Measurements from ENCODE around the gene FNDC8. TPM values are rescaled to one million over a fixed set of nuclear protein-coding genes. Genes with fewer than 3 reads are reported as not detected.

FNDC8 gene
- not detected for total RNA-seq
- long read RNA-seq, donor 1 = 0 reads
- long read RNA-seq, donor 2, partial matches to known transcripts = 0 of 1 reads
- long read RNA-seq, donor 2, other reads (novel, unspliced or antisense) = 1 of 1 reads

DNA sequence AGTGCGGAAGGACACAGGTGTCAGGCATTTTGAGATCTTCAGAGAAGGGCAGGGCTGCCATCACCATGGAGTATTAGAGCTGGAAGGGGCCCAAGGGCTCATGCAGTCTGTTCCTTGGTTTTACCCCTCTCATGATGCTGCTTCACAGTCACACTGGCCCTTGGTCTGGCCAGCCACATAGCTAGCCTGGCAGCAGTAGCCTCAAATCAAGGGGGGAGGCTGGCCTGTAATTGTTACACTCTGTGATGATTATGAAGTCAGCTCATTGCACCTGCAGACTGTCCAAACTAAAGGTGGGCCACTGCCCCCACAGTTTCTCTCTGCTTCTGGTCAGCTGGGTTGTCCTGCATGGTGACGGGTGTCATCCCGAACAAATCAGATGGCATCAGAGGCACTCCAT, at the start of gene FNDC8:
Gene FNDC8 (plus strand): TSS at position 301 of the 400 bp plus-strand sequence. CDS start 79 bp downstream, at position 380.
- intact Hi-C loops (cut with DNase I) = loop anchor here in 1 of 2 donors (10.0 kb wide), 1 partner anchor 587 kb away; no protein-coding TSS in a partner anchor
- DNase-seq (ENCODE audit: low spot score) = peak; percentile 41

DNA sequence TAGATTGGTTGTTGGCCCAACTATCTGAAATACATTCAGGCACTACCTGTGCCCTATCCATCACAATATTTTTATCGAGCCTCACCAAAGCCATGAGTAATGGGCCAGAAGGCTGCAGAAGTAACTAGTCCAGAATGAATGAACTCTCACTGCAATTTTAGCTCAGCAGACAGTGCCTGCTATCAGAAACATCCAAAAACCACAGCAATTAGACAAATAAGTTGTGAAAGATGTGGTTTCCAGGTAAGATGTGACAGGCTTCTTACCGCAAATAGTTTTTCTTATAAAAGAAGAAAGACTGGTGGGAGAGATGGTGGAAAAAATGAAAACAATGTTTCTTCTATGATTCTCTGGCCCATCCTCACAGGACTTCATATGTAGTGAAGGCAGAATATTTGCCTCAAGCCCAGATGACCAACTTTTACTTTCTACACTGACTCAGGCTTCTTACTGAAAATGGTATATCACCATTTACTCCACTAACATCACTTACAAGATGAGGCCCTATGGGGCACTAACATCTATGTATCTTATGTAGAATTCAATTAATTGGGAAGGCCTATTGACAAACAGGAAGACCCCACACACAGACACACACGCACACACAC, 48.1 kb upstream of the FNDC8 start:
- intact Hi-C loops (cut with DNase I) = no loop called here
- no peak for DNase-seq (ENCODE audit: low spot score)

DNA sequence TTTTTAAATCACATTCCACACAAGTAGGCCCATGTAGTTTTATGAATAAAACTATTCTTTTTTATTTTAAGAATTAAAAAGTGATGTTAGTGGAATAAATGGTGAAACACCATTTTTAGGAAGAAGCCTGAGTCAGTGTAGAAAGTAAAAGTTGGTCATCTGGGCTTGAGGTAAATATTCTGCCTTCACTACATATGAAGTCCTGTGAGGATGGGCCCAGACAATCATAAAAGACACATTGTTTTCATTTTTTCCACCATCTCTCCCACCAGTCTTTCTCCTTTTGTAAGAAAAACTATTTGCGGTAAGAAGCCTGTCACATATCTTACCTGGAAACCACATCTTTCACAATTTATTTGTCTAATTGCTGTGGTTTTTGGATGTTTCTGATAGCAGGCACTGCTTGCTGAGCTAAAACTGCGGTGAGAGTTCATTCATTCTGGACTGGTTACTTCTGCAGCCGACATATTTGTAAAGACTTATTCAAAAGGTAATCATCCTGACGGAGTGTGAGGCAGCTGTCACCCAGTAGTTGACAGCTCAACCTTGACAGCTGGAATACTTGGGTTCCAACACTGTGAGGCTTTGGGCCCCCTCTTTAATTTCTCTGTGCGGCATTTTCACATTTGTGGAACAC, 47.3 kb upstream of the FNDC8 start:
- no peak for DNase-seq (ENCODE audit: low spot score)
- intact Hi-C loops (cut with DNase I) = no loop called here

DNA sequence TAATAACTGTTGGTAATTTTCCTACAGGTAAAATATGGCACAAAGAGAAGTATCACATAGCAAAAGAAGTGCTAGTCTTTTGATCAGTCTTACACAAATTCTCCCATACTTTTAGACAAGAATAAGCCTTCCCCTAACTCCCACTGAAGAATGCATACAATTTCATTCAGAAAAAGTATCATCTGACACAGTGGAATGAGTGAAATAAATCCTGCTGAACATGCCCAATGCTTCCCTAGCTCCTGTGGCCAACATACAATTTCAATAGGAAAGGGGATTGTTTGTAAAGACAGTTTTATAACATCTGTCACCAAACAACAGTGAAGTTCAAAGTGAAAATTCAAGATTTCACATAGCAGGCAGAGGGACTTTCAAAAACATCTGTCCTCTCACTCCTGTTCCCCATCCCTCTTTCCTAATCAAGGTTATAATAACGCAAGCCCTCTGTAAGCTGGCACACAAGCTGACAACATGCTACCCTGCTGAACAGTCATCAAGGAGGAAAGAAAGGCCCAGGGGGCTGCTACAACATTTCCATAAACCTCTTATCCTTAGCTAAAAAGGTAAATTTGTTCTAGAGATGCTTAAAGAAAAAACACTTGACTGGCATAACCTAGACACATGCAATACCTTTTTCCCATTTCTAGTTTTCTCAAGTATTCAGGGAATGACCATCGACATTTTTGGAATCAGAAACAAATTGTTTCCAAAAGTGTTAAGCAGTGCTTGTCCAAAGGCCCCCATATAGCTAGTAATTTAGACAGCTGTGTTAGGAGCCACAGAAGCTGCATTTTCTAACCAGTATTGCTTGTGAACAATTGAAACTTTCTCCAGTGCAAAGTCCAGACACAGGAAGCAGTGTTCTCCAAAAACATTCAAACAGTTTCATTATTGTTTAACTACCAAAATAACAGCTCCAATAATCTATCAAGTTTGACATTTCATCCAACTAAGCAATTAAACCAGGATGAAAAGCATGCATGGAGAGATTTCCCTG, 46.4 kb upstream of the FNDC8 start:
- no peak for DNase-seq (ENCODE audit: low spot score)
- intact Hi-C loops (cut with DNase I) = no loop called here

DNA sequence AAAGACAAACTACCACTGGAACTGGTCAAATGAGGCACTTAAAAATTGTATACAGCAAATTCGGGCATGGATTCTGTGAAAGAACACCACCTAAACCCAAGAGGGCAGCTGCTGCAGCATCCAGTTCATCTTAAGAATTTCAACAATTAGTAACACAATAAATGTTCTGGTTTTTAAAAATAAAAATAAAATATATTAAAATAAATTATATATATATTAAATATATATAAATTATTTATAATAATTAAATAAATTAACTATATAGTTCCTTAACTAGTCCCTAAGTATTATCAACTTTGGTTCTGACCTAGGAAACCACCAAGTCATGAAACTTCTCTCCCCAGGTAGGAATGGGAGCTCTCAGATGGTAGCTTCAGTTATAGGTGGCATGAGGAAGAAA, 44.5 kb upstream of the FNDC8 start:
- intact Hi-C loops (cut with DNase I) = no loop called here
- DNase-seq (ENCODE audit: low spot score) = no peak

DNA sequence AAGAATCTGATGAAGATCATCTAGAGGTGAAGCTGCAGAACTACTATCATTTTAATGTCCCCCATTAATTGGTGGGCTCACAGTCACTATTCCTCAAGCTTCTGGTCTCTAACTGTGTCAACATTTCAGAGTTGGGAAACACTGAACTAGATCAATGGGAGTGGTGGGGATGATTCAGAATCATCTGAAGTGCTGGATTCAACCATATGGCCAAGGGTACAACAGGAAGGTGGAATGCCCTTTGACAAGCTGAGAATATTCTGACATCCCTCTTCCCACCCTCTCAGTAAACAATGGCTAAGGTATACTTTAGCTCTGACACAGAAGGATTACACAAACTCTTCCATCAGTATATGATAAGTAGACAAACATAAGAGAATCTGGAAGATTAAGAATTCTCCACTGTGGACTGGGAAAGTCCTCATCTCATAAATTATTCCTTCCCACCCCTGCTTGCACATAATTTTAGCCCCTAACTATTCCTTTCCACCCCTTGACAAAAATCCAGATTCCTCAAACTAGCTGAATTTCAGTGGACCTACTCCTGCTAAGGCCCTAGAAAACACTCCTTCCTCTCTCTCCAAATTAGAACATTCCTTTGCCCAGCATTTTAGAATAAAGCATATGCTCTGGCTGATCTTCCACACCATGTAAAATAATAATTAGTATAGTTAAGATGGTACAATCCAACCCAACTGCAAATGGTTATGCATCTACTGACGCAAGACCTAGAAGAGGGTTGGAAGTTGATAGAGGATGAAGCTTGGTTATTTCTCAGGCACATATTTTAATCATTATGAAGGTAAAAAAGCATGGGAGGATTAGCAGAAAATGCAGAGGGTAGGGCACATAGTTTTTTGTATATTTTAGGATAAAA, 41.6 kb upstream of the FNDC8 start:
- intact Hi-C loops (cut with DNase I) = no loop called here

GRCh38 chr17:35080536-35080935, 40.9 kb upstream of the FNDC8 start:
- DNase-seq (ENCODE audit: low spot score) = no peak
- intact Hi-C loops (cut with DNase I) = no loop called here

More for the DNA sequence above, 41.6 kb upstream of the FNDC8 start:
- no peak for DNase-seq (ENCODE audit: low spot score)

DNA sequence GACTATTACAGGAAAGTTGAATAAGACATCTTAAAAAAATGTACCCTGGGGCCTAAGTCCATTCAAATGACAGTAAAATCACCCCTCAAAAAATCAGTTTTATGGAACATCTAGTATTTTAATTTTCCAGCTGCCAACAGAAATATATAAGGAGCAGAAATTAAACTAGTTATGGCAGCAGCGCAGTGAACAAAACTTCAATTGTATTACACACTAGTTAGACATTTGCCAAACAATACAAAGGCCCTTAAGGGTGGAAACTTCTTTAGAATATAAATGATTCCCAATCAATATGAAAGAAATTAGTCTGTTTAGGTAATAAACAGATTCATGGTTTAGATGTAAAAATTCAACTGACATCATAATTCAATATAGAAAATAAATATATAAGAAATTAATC, 39.8 kb upstream of the FNDC8 start:
- intact Hi-C loops (cut with DNase I) = no loop called here
- no peak for DNase-seq (ENCODE audit: low spot score)

DNA sequence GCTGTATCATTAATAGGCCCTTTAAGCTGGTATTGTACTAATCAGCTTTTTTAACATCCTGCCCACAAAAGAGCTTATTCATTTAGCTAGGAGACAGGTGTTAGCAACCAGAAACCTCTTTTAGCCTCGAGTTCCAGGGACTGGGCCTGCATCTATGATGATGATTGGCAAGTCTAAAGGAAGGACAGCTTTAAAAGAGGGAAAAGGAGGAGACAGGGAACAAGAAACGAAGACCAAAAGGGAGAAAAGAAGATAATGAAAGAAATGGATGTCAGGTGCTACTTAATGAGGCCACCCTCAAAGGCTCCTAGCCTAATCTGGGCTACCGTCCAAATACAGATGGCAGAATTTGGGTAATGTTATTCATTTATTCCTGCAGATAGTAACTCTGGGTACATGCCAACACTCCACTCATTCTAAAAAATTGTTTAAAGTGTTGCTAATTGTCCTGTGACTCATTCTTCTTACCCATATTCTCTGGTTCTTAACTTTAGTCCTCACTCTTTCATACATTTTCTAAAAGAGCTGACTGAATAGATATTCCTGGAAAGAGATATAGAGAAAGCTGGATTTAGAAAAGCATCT, 39.2 kb upstream of the FNDC8 start:
- intact Hi-C loops (cut with DNase I) = no loop called here
- DNase-seq (ENCODE audit: low spot score) = no peak

DNA sequence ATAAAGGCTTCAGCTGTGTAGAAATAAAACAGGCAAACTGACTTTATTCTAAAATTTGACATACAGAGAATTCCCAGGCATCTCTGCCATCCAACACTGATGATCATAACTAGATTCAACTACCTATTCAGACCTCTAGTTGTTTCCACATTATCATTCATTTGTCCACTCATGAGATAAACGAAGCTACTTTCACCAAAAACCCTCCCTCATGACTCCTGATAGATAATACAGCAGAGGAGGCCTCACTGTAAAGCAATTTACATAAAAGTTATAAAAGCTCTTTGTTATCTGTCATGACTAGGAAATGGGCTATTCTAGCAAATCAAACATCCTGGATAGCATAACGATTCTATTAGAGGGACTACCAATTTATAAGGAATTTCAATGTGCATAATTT, 38.3 kb upstream of the FNDC8 start:
- intact Hi-C loops (cut with DNase I) = no loop called here
- DNase-seq (ENCODE audit: low spot score) = no peak

DNA sequence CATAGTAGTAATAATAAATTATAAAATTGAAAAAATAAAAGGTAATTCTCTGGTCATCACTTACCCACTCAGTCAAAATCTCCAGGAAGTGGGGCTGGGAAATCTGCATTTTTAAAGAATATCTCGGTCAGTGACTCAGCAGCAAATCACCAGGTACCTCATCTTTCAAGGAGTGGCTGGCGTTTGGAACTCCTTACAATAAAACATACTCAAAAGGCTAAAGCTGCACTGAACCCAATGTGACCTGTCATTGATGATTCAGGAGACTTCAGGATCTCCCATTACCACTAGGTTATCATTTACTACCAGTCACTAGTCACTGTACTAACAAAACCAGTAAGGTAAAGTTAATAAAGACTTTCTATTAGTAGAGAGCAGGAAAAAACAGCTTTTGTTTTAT, 36.4 kb upstream of the FNDC8 start:
- DNase-seq (ENCODE audit: low spot score) = no peak
- intact Hi-C loops (cut with DNase I) = loop anchor here in 1 of 2 donors (5.0 kb wide), 2 partner anchors 233 to 1482 kb away; no protein-coding TSS in a partner anchor

GRCh38 chr17:35086164-35086563, 35.3 kb upstream of the FNDC8 start:
- intact Hi-C loops (cut with DNase I) = loop anchor here in 1 of 2 donors (5.0 kb wide), 2 partner anchors 234 to 1481 kb away; no protein-coding TSS in a partner anchor
- no peak for DNase-seq (ENCODE audit: low spot score)

GRCh38 chr17:35086931-35087573, 34.4 kb upstream of the FNDC8 start:
- intact Hi-C loops (cut with DNase I) = loop anchor here in 1 of 2 donors (5.0 kb wide), 2 partner anchors 235 to 1480 kb away; no protein-coding TSS in a partner anchor

DNA sequence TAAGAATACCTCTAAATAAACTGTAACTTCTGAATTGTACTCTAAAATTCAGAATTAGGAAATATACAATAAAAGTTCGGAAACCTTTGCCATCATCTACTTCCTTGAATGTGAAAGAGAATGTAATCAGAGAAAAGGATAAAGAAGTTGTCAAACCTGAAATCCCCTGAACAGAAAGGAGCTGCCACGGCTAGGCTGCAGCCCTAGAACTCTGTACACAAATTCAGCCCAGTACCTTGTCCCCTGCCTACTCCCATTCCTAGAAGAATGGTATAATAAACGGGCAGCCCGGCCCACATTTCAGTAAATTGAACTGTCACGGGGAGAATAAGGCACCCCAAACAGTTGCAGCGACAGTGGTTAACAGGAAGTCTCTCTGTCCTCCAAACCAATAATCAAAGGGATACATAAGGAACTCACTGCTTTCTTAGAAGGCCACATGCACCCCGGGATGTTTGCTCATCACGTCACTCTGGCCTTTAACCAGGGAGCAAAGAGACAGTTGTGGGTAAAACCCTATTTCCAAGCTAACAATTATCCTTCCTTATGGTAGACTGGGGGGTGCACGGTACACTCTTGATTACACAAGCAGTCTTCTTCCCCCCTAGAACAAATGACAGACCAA, 33.6 kb upstream of the FNDC8 start:
- no peak for DNase-seq (ENCODE audit: low spot score)
- intact Hi-C loops (cut with DNase I) = loop anchor here in 1 of 2 donors (5.0 kb wide), 2 partner anchors 236 to 1479 kb away; no protein-coding TSS in a partner anchor

More at GRCh38 chr17:35086931-35087573, 34.4 kb upstream of the FNDC8 start:
- DNase-seq (ENCODE audit: low spot score) = no peak

GRCh38 chr17:35088356-35088880, 33.0 kb upstream of the FNDC8 start:
- intact Hi-C loops (cut with DNase I) = loop anchor here in 1 of 2 donors (5.0 kb wide), 2 partner anchors 236 to 1479 kb away; no protein-coding TSS in a partner anchor
- peak; percentile 85 for DNase-seq (ENCODE audit: low spot score)

DNA sequence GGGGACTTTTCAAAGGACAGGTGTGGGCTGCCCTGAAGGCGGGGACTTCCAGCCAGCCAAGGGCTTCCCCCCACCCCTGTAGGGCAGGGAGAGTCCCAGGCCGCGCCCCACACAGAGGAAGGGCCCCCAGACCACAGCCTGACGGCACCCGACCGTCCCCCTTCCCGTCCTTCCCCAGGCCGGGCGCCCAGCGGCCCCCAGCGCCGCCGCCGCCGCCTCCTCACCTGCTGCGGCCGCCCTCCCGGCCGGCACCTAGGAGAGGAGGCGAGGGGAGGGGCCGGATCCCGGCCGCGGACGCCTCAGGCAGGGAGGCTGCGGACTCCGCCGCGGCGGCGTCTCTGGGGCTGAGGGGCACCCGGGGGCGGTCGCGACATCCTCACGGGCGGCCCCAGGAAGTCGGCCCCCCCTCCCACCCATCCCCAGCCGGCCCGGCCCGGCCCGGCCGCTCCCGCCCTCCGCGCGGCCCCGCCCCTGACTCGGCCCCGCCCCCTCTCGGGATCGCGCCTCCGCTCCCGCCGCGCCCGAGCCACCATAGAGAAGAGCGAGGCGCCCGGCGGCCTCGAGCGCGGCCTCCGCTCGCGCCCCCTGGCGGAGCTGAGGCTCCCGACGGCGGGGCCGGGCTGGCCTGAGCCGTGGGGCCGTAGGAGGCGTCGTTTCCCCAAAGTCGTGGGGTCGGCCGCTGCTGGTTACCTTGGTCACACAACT, 32.4 kb upstream of the FNDC8 start:
- DNase-seq (ENCODE audit: low spot score) = peak; percentile 96
- intact Hi-C loops (cut with DNase I) = loop anchor here in 1 of 2 donors (5.0 kb wide), 2 partner anchors 237 to 1478 kb away; no protein-coding TSS in a partner anchor

Data from posterior vena cava (tissue), 2 donors.